ENCODE data around the gene OVOL1. TPM values are rescaled to one million over a fixed set of nuclear protein-coding genes. Genes with fewer than 3 reads are reported as not detected.

OVOL1 gene
- total and polyA plus RNA-seq, 2 of the 13 experiments (the other 11 are each of a cell fraction or from before 2014, with no cell fraction given): 0.01 TPM; not detected in 1

- peak; percentile 82; the same call in 1 of the 2 replicates for TF ChIP-seq DR1 (CRISPR knock-in tag; IDR thresholded peaks at IDR 0.05)
These were observed 42.7 kb upstream of the OVOL1 start (continued) for GRCh38 chr11:65744026-65744698.

DNA sequence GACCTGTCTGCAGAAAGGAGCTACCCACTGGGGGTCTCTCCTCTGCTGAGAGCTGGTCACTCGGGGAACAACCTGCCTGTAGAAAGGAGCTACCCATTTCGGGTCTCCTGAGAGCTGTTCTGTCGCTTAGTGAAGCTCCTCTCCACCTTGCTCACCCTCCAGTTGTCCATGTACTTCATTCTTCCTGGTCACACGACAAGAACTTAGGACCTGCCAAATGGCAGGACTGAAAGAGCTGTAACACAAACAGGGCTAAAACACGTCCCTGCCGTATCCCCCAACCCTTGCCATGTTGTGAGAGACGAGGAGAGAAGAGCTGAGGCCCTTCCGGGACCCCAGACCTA, 42.2 kb upstream of the OVOL1 start:
- Histone ChIP-seq H3K9ac (ENCODE audit: insufficient read depth, low read depth, low read length) (peak overlapping the region; percentile 32; the same call in 1 of the 2 replicates), H3K4me2 (ENCODE audit: low read depth, low read length) (peak overlapping the region; percentile 77), H3K36me3 (replicated peaks in 1 of 2; ENCODE audit: control insufficient read depth in 1 of 2, insufficient read depth in 2 of 2, low read length in 2 of 2) (no peaks in the 10 kb centered on the region), H4K20me1 (ENCODE audit: insufficient read depth, low read length) (no peaks in the 10 kb centered on the region), H3K79me2 (ENCODE audit: insufficient read depth, low read length) (no peaks in the 10 kb centered on the region), H3K4me3 (replicated peaks in 1 of 3; ENCODE audit: insufficient read depth in 1 of 3, low read depth in 2 of 3, low read length in 3 of 3) (peak overlapping the region in 2 of 3 experiments; percentile 3 to 56; a peak in 3 of 6 replicates), H3K4me1 (ENCODE audit: insufficient read depth, low read length) (peaks cover 8% of the 10 kb centered on the region), H3K27ac (ENCODE audit: extremely low read length, insufficient read depth, low read length) (no peak overlapping the region), H3K9me3 (ENCODE audit: low read length) (no peaks in the 10 kb centered on the region), H2AFZ (ENCODE audit: low read length) (peak overlapping the region; percentile 70), H3K27me3 (ENCODE audit: control insufficient read depth in 1 of 2, insufficient read depth in 2 of 2, low read length in 2 of 2) (no peaks in the 10 kb centered on the region; a peak in 1 of 5 replicates)
- intact Hi-C loops (cut with micrococcal nuclease; ENCODE audit: unreplicated experiment): loop anchor here (1.0 kb wide), 1 partner anchor 74 kb away; no protein-coding TSS in a partner anchor
- ATAC-seq (no peak), FAIRE-seq (no peak), DNase-seq (ENCODE audit: low spot score) (no peak)
- in situ Hi-C loops (cut with HindIII; ENCODE audit: extremely low pct_ligation_motif_present, low pct_unique_long_range_greater_than_20kb): loop anchor here (5.0 kb wide), 1 partner anchor 73 kb away; no protein-coding TSS in a partner anchor
- TF ChIP-seq, protein P1, sequence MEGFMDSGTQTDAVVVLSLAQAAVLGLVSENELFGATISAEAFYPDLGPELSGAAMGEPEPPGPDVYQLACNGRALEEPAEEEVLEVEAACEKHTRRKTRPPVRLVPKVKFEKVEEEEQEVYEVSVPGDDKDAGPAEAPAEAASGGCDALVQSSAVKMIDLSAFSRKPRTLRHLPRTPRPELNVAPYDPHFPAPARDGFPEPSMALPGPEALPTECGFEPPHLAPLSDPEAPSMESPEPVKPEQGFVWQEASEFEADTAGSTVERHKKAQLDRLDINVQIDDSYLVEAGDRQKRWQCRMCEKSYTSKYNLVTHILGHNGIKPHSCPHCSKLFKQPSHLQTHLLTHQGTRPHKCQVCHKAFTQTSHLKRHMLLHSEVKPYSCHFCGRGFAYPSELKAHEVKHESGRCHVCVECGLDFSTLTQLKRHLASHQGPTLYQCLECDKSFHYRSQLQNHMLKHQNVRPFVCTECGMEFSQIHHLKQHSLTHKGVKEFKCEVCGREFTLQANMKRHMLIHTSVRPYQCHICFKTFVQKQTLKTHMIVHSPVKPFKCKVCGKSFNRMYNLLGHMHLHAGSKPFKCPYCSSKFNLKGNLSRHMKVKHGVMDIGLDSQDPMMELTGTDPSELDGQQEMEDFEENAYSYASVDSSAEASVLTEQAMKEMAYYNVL (CRISPR knock-in tag; IDR thresholded peaks at IDR 0.05; ENCODE audit: borderline replicate concordance): no peak
- TF ChIP-seq GATA4 (IDR thresholded peaks at IDR 0.05; ENCODE audit: borderline replicate concordance, low read depth) (no peak), HMGXB4 (CRISPR knock-in tag; IDR thresholded peaks at IDR 0.05; ENCODE audit: borderline replicate concordance in 1 of 2, low read depth in 1 of 2) (peak in 1 of 2 experiments; percentile 10; a peak in 2 of 4 replicates), ZNF501 (CRISPR knock-in tag; IDR thresholded peaks at IDR 0.05) (peak; percentile 72), HOXA5 (CRISPR knock-in tag; IDR thresholded peaks at IDR 0.05) (0 out of 2 replicates have a peak, but pooled peaks have one; percentile 2), GATAD1 (CRISPR knock-in tag; IDR thresholded peaks at IDR 0.05) (peak; percentile 1; the same call in 1 of the 2 replicates), ZNF788 (CRISPR knock-in tag; IDR thresholded peaks at IDR 0.05; ENCODE audit: borderline replicate concordance) (0 out of 2 replicates have a peak, but pooled peaks have one; percentile 32), RFXAP (CRISPR knock-in tag; IDR thresholded peaks at IDR 0.05; ENCODE audit: borderline replicate concordance) (peak; percentile 58; the same call in 1 of the 2 replicates), ARID4A (CRISPR knock-in tag; IDR thresholded peaks at IDR 0.05; ENCODE audit: borderline replicate concordance) (peak; percentile 18; the same call in 1 of the 2 replicates)
- ChIA-PET POLR2A (interaction anchor here (1.0 to 2.5 kb wide), 10 partner anchors 20 to 146 kb away, joined by 3 to 15 read pairs (median 7); partner anchors contain the start of genes AP5B1, CCDC85B, KAT5 and MUS81), CTCF (ENCODE audit: low intra/inter-chr PET ratio, low total read pairs) (interaction anchor here (1.2 to 2.5 kb wide), 7 partner anchors 25 to 245 kb away, joined by 3 to 57 read pairs (median 9); partner anchors contain the start of genes AP5B1, FIBP and KAT5)
- WGBS (ENCODE audit: low lambda C conversion rate): 11% methylated on average over 8 of the region's 8 CpGs
- no TSS peak for BruUV-seq (replicated peaks)

All from HepG2 (cell line).